Measurements from ENCODE around the gene FRS3. TPM values are rescaled to one million over a fixed set of nuclear protein-coding genes. Genes with fewer than 3 reads are reported as not detected.

FRS3 gene
- total and polyA plus RNA-seq, 2 of the 8 experiments (the other 6 are each of a cell fraction or from before 2014, with no cell fraction given) = 3.4 to 4.4 TPM

- no peak for TF ChIP-seq CTCF (IDR thresholded peaks at IDR 0.05; ENCODE audit: control extremely low read depth in 1 of 3, insufficient read depth in 1 of 3, low read depth in 1 of 3, low read length in 3 of 3)
- TF ChIP-seq NANOG (IDR thresholded peaks at IDR 0.05; ENCODE audit: insufficient read depth, low read depth, low read length, poor library complexity, severe bottlenecking) = no peak
- TF ChIP-seq SP1 (IDR thresholded peaks at IDR 0.05; ENCODE audit: low read depth, low read length) = no peak
- no peak for TF ChIP-seq SIRT6 (IDR thresholded peaks at IDR 0.05; ENCODE audit: low read length)
- TF ChIP-seq RBBP5 (IDR thresholded peaks at IDR 0.05; ENCODE audit: borderline replicate concordance, low read depth, low read length) = no peak
- no peak for TF ChIP-seq ATF2 (IDR thresholded peaks at IDR 0.05; ENCODE audit: low read length)
These were observed 5.0 kb upstream of the FRS3 start (continued) for GRCh38 chr6:41784581-41785171.
